Natural killer cell (primary cell): ENCODE measurements around the gene C2CD2. TPM values are rescaled to one million over a fixed set of nuclear protein-coding genes. Genes with fewer than 3 reads are reported as not detected.
"Not testable (repeated sequence)": the region's sequence is repeated elsewhere in the genome, so short reads cannot be mapped to it uniquely, and the experiment has no call there.

ENCODE experiments used
- ATAC-seq, 3 donors: fragments of 150-1000 bp in 2 of 3; fragments of 200-7000 bp in 1 of 3; cut with Tn5 transposase; 1 replicate in 1 of 3; 2 replicates in 2 of 3; pipeline ENCODE4 v1.10.0; 2021; ENCODE audit warnings: mild to moderate bottlenecking in 2 of 3, moderate library complexity in 2 of 3
- DNase-seq, 2 donors: peaks; one replicate each; pipeline versions ENCODE4 v3.0.0 to v3.0.0-alpha.2; 2013 to 2021; ENCODE audit warnings: mixed read lengths in 1 of 2
- H3K27ac ChIP-seq: one replicate; pipeline ENCODE4 v1.5.1; 2013; ENCODE audit warnings: mild to moderate bottlenecking, low read length
- H3K27me3 ChIP-seq: one replicate; pipeline ENCODE4 v1.6.1; 2013; ENCODE audit warnings: low read length; ENCODE audit not compliant: control insufficient read depth, insufficient read depth
- H3K36me3 ChIP-seq: one replicate; pipeline ENCODE4 v1.6.1; 2013; ENCODE audit warnings: low read length; ENCODE audit not compliant: control insufficient read depth, insufficient read depth
- H3K4me1 ChIP-seq: one replicate; pipeline ENCODE4 v1.6.1; 2013; ENCODE audit warnings: low read length; ENCODE audit not compliant: control insufficient read depth, insufficient read depth
- H3K4me3 ChIP-seq: one replicate; pipeline ENCODE4 v1.5.1; 2013; ENCODE audit warnings: low read length
- H3K9me3 ChIP-seq: one replicate; pipeline ENCODE4 v1.6.1; 2013; ENCODE audit warnings: low read length; ENCODE audit not compliant: control insufficient read depth, insufficient read depth
- H3K27ac Mint-ChIP-seq, 2 donors: one replicate each; pipeline ENCODE4 v1.8.0; 2022; ENCODE audit warnings: mild to moderate bottlenecking in 2 of 2, mixed read lengths in 2 of 2, moderate library complexity in 1 of 2
- H3K27me3 Mint-ChIP-seq, 2 donors: one replicate each; pipeline ENCODE4 v1.8.0; 2022; ENCODE audit warnings: low read depth in 2 of 2, mixed read lengths in 2 of 2
- H3K36me3 Mint-ChIP-seq: one replicate; pipeline ENCODE4 v1.8.0; 2022; ENCODE audit warnings: mixed read lengths
- H3K4me1 Mint-ChIP-seq, 2 donors: one replicate each; pipeline ENCODE4 v1.8.0; 2022; ENCODE audit warnings: mixed read lengths in 2 of 2
- H3K4me3 Mint-ChIP-seq: one replicate; pipeline ENCODE4 v1.8.0; 2022; ENCODE audit warnings: mild to moderate bottlenecking, moderate library complexity, mixed read lengths
- H3K9me3 Mint-ChIP-seq, 2 donors: one replicate each; pipeline ENCODE4 v1.8.0; 2022; ENCODE audit warnings: mixed read lengths in 2 of 2
- WGBS: methylation state at CpG from one replicate; pipeline ENCODE4 v1.1.7; 2013; ENCODE audit warnings: missing lambda C conversion rate; ENCODE audit not compliant: insufficient coverage; 5-methylcytosine and 5-hydroxymethylcytosine counted together
- intact Hi-C: fragments of 100-400 bp; cut with micrococcal nuclease; formaldehyde crosslinking; loops from one replicate; pipeline ENCODE4 v1.14.2; 2022
- total RNA-seq, 4 donors: library from RNA; stranded (reverse); fragments of 120-200 nt in 1 of 4; gene quantifications; one replicate each; pipeline versions ENCODE4 v1.2.3 to v1.2.4, GENCODE V29; 2013 to 2022
- TF ChIP-seq, protein P1 (sequence below): fragments of 200-600 bp; IDR thresholded peaks from one replicate; pipeline ENCODE4 v1.8.0; 2022; ENCODE audit warnings: antibody characterized with exemption

C2CD2 gene
- total RNA-seq, 3 donors from 2014 or later (not counting 1 experiment from before 2014, with no cell fraction given) = 2.1 to 10.1 (median 8.9) TPM

DNA sequence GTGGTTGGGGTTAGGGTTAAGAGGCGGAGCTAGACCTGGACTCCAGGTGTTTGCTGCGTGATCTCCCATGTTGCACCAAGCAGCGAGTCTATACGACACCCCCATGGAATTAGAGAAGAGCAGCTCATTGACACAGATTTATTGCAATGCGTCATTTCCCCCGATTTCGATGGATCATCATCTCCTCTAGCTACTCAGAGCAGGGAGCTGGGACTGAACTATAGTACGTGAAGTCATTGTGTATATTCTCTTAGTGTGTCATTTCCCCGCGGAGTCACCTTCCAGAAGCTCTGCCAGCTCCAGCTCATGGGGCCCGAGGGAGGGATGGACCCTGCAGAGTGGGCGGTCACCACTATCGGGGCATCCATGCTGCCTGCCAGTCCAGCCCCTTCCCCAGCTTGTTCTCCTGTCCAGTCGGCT, 7.5 kb upstream of the C2CD2 start:
- H3K27ac ChIP-seq = no peak overlapping the region
- Mint-ChIP-seq H3K27ac (no peak overlapping the region), H3K4me3 (no peak overlapping the region), H3K9me3 (no peaks in the 10 kb centered on the region), H3K36me3 (no peaks in the 10 kb centered on the region), H3K4me1 (peaks cover 0 to 6% of the 10 kb centered on the region in 2 donors), H3K27me3 (peaks cover 19 to 29% of the 10 kb centered on the region in 2 donors)
- intact Hi-C loops = no loop called here
- ATAC-seq (no peak), DNase-seq (no peak)
- H3K36me3 ChIP-seq = no peaks in the 10 kb centered on the region
- TF ChIP-seq, protein P1, sequence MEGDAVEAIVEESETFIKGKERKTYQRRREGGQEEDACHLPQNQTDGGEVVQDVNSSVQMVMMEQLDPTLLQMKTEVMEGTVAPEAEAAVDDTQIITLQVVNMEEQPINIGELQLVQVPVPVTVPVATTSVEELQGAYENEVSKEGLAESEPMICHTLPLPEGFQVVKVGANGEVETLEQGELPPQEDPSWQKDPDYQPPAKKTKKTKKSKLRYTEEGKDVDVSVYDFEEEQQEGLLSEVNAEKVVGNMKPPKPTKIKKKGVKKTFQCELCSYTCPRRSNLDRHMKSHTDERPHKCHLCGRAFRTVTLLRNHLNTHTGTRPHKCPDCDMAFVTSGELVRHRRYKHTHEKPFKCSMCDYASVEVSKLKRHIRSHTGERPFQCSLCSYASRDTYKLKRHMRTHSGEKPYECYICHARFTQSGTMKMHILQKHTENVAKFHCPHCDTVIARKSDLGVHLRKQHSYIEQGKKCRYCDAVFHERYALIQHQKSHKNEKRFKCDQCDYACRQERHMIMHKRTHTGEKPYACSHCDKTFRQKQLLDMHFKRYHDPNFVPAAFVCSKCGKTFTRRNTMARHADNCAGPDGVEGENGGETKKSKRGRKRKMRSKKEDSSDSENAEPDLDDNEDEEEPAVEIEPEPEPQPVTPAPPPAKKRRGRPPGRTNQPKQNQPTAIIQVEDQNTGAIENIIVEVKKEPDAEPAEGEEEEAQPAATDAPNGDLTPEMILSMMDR = no peak
- no peak overlapping the region for H3K4me3 ChIP-seq
- H3K4me1 ChIP-seq = no peaks in the 10 kb centered on the region
- no peaks in the 10 kb centered on the region for H3K9me3 ChIP-seq
- H3K27me3 ChIP-seq = no peaks in the 10 kb centered on the region
- WGBS = 73% methylated on average over 14 of the region's 14 CpGs

DNA sequence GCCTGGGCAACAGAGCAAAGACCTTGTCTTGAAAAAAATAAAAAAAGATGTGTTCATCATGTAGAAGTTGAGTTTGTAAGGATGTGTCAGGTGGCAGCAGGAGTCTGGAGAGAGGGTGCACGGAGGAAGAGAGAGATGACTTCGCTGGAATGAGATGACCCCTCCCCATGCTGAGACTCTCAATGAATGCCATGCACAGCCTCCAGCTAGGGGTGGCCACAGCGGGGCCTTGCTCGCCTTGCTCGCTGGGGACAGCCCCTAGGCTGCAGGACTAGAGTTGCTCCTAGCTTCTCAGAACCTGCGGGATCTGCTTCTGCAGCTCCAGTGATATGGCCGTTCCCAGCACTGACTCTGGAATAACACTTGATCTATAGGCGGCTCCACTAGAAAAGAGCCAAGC, 6.6 kb upstream of the C2CD2 start:
- ATAC-seq (no peak), DNase-seq (no peak)
- Mint-ChIP-seq H3K9me3 (no peaks in the 10 kb centered on the region), H3K27me3 (peaks cover 17 to 29% of the 10 kb centered on the region in 2 donors), H3K36me3 (no peaks in the 10 kb centered on the region), H3K27ac (no peak overlapping the region), H3K4me3 (no peak overlapping the region), H3K4me1 (peaks cover 0 to 6% of the 10 kb centered on the region in 2 donors)
- Histone ChIP-seq H3K27me3 (no peaks in the 10 kb centered on the region), H3K4me3 (no peak overlapping the region), H3K27ac (no peak overlapping the region), H3K9me3 (no peaks in the 10 kb centered on the region), H3K4me1 (no peaks in the 10 kb centered on the region), H3K36me3 (no peaks in the 10 kb centered on the region)
- 90% methylated on average over 8 of the region's 8 CpGs for WGBS
- intact Hi-C loops = no loop called here
- TF ChIP-seq, protein P1 = no peak

DNA sequence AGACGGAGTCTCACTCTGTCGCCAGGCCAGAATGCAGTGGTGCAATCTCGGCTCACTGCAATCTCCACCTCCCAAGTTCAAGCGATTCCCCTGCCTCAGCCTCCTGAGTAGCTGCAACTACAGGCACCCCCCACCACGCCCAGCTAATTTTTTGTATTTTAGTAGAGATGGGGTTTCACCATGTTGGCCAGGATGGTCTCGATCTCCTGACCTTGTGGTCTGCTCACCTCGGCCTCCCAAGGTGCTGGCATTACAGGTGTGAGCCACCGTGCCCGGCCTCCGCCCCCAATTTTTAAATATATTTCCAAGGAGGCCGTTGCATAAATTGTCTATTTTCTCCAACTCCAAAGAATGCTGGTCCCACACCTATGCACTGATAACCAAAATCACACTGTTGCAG, 5.9 kb upstream of the C2CD2 start:
- H3K36me3 ChIP-seq, H3K4me1 ChIP-seq, H3K4me1 Mint-ChIP-seq, H3K4me3 ChIP-seq, intact Hi-C loops, H3K27ac Mint-ChIP-seq, H3K9me3 Mint-ChIP-seq, H3K27me3 ChIP-seq, H3K9me3 ChIP-seq, DNase-seq, ATAC-seq, H3K36me3 Mint-ChIP-seq, H3K27ac ChIP-seq, H3K4me3 Mint-ChIP-seq: not testable (repeated sequence)
- WGBS = 93% methylated on average over 11 of the region's 11 CpGs
- H3K27me3 Mint-ChIP-seq = peaks cover 16 to 29% of the 10 kb centered on the region in 2 donors

DNA sequence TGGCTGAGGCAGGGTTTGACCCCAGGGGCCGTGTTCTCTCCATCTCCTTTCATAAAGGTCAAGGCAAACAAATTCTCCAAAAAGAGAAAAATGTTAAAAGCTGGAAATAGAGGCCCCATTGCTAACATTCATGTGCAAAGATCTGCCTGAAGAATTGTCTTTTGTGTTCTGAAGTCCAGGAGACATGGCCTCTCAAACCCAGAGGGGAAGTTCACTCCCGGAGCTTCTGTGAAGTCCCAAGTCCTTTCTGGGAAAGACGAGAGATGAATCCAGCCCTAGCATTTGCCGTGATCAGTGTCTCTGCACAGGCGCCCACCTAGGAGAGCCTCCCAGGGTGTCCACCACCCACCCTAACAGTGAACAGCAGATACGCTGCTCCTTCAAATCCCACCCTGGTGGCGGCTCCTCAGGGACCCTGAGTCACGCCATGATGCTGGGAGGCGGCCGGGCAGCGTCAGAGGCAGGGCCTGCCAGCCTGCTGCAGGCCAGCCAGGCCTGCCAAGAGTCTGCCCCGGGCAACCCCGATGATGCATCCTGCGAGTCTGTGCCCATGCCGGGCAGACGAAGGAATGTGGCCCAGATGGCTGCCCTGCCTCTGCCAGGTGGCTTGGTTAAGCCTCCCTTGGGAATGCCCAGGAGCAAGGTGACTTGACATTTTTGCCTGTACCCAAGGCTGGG, 5.2 kb upstream of the C2CD2 start:
- Mint-ChIP-seq H3K27me3 (peaks cover 20 to 29% of the 10 kb centered on the region in 2 donors), H3K27ac (no peak overlapping the region), H3K36me3 (no peaks in the 10 kb centered on the region), H3K4me1 (peaks cover 0 to 15% of the 10 kb centered on the region in 2 donors), H3K4me3 (no peak overlapping the region), H3K9me3 (no peaks in the 10 kb centered on the region)
- DNase-seq = no peak
- Histone ChIP-seq H3K27me3 (peaks cover 6% of the 10 kb centered on the region), H3K4me3 (no peak overlapping the region), H3K27ac (no peak overlapping the region), H3K36me3 (no peaks in the 10 kb centered on the region), H3K4me1 (peaks cover 6% of the 10 kb centered on the region), H3K9me3 (no peaks in the 10 kb centered on the region)
- no peak for ATAC-seq
- intact Hi-C loops = no loop called here
- TF ChIP-seq, protein P1 = no peak
- WGBS = 91% methylated on average over 16 of the region's 16 CpGs
